Mesothelial cell of epicardium (in vitro differentiated cells): ENCODE results near the gene LSMEM2. TPM values are rescaled to one million over a fixed set of nuclear protein-coding genes. Genes with fewer than 3 reads are reported as not detected.

Experiments
- DNase-seq, 2 experiments: peaks; one replicate each; pipeline ENCODE4 v3.0.0; 2021; ENCODE audit warnings: low spot score in 2 of 2; ENCODE audit not compliant: unreplicated experiment in 2 of 2
- H3K27ac Mint-ChIP-seq: 2 replicates; pipeline ENCODE4 v1.8.0; 2021; ENCODE audit warnings: mixed read lengths
- H3K27me3 Mint-ChIP-seq: 2 replicates; pipeline ENCODE4 v1.8.0; 2021; ENCODE audit warnings: low read depth, mixed read lengths
- H3K36me3 Mint-ChIP-seq: 2 replicates; pipeline ENCODE4 v1.8.0; 2021; ENCODE audit warnings: mixed read lengths
- H3K4me1 Mint-ChIP-seq: 2 replicates; pipeline ENCODE4 v1.8.0; 2021; ENCODE audit warnings: mixed read lengths
- H3K4me3 Mint-ChIP-seq: 2 replicates; pipeline ENCODE4 v1.8.0; 2021; ENCODE audit warnings: mild to moderate bottlenecking, moderate library complexity, mixed read lengths
- H3K9me3 Mint-ChIP-seq: 2 replicates; pipeline ENCODE4 v1.8.0; 2021; ENCODE audit warnings: mixed read lengths
- total RNA-seq: library from RNA; stranded (reverse); gene quantifications from 3 replicates; pipeline ENCODE4 v1.2.1, GENCODE V29; 2021
- TF ChIP-seq, protein P1 (sequence below): fragments of 200-600 bp; sonication (generic); IDR thresholded peaks from one replicate; pipeline ENCODE4 v1.5.0; 2021; ENCODE audit warnings: antibody characterized with exemption; ENCODE audit not compliant: unreplicated experiment

Gene LSMEM2
- total RNA-seq, 1 donor from 2014 or later, result 0.38 TPM

GRCh38 chr3:50248387-50248786 is 30.5 kb upstream of the LSMEM2 start:
- Mint-ChIP-seq H3K9me3 (no peaks in the 10 kb centered on the region), H3K4me3 (no peak overlapping the region), H3K27ac (peak overlapping the region; percentile 69), H3K36me3 (peaks cover 4% of the 10 kb centered on the region), H3K27me3 (no peaks in the 10 kb centered on the region), H3K4me1 (peaks cover 23% of the 10 kb centered on the region)
- DNase-seq, result no peak
- TF ChIP-seq, protein P1, sequence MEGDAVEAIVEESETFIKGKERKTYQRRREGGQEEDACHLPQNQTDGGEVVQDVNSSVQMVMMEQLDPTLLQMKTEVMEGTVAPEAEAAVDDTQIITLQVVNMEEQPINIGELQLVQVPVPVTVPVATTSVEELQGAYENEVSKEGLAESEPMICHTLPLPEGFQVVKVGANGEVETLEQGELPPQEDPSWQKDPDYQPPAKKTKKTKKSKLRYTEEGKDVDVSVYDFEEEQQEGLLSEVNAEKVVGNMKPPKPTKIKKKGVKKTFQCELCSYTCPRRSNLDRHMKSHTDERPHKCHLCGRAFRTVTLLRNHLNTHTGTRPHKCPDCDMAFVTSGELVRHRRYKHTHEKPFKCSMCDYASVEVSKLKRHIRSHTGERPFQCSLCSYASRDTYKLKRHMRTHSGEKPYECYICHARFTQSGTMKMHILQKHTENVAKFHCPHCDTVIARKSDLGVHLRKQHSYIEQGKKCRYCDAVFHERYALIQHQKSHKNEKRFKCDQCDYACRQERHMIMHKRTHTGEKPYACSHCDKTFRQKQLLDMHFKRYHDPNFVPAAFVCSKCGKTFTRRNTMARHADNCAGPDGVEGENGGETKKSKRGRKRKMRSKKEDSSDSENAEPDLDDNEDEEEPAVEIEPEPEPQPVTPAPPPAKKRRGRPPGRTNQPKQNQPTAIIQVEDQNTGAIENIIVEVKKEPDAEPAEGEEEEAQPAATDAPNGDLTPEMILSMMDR, result no peak

GRCh38 chr3:50249457-50249856 is 29.4 kb upstream of the LSMEM2 start:
- DNase-seq, result no peak
- H3K4me3 Mint-ChIP-seq, result no peak overlapping the region
- H3K36me3 Mint-ChIP-seq, result peaks cover 4% of the 10 kb centered on the region
- H3K4me1 Mint-ChIP-seq, result peaks cover 23% of the 10 kb centered on the region
- no peak overlapping the region for H3K27ac Mint-ChIP-seq
- H3K27me3 Mint-ChIP-seq, result no peaks in the 10 kb centered on the region
- H3K9me3 Mint-ChIP-seq, result no peaks in the 10 kb centered on the region
- TF ChIP-seq, protein P1, result no peak

- H3K9me3 Mint-ChIP-seq, result no peaks in the 10 kb centered on the region
- H3K27me3 Mint-ChIP-seq, result no peaks in the 10 kb centered on the region
- H3K27ac Mint-ChIP-seq, result no peak overlapping the region
- TF ChIP-seq, protein P1, result no peak
- no peak for DNase-seq
- peaks cover 4% of the 10 kb centered on the region for H3K36me3 Mint-ChIP-seq
- H3K4me1 Mint-ChIP-seq, result peaks cover 18% of the 10 kb centered on the region
- H3K4me3 Mint-ChIP-seq, result no peak overlapping the region
Observed at GRCh38 chr3:50250514-50250913, 28.4 kb upstream of the LSMEM2 start.

DNA sequence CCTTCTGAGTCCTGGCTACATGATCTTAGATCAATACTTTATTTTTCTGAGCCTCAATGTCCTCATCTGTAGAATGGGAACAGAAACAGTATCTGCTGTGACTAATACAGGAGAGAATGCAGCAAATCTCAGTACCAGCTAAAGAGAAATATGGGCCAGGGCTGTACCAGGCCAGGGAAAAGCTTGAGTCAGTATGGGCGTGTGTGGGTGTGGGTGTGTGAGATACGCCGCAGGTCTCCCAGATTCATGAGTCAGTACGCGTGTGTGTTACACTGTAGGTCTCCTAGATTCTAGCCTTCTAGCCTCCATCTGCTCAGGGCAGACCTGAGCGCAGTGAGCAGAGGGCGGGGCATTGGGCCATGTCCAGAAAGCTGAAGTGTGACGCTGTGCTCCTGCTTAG is 27.7 kb upstream of the LSMEM2 start:
- Mint-ChIP-seq H3K9me3 (no peaks in the 10 kb centered on the region), H3K4me1 (peaks cover 12% of the 10 kb centered on the region), H3K27me3 (no peaks in the 10 kb centered on the region), H3K27ac (no peak overlapping the region), H3K4me3 (no peak overlapping the region), H3K36me3 (peaks cover 4% of the 10 kb centered on the region)
- TF ChIP-seq, protein P1, result no peak
- DNase-seq, result no peak

DNA sequence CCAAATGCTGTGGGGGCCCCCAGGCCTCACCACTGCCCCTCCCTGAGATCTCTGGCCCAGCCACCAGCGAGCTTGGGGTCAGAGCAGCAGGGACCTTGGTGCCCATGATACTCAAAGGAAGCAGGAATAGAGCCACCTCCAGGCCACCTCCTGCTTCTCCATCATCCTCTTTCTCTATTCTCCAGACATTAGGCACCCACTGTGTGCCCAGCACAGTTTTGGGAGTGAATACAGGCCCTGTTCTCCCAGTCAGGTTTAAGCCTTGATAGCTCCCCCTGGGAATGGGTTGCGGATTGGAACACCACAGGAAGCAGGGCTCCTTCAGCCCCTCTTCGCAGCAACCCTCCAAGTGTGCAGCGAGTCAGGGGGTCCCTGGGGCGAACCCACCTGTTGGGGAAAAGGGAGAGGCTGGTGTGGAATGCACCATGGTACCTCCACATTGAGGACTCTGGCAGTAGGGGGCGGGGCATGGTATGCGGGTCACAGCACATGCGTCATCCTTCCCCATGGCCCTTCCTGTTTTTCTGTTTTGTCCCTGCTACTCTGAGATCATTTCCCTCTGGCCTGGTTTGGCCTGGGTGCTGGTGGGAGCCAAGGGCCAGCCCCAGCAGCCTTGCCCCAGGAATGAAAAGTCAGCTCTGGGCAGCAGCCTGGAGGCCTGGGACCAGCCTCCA is 24.2 kb upstream of the LSMEM2 start:
- Mint-ChIP-seq H3K4me3 (no peak overlapping the region), H3K9me3 (no peaks in the 10 kb centered on the region), H3K27ac (no peak overlapping the region), H3K4me1 (peaks cover 9% of the 10 kb centered on the region), H3K36me3 (peaks cover 13% of the 10 kb centered on the region), H3K27me3 (no peaks in the 10 kb centered on the region)
- TF ChIP-seq, protein P1, result no peak
- no peak for DNase-seq
